IMR-90 (cell line): ENCODE data around the gene MSI2. TPM values are rescaled to one million over a fixed set of nuclear protein-coding genes. Genes with fewer than 3 reads are reported as not detected.

Source experiments
- ATAC-seq: fragments of 200-7000 bp; cut with Tn5 transposase; 2 replicates; pipeline ENCODE4 v1.9.1; 2020; ENCODE audit warnings: low read depth, mild to moderate bottlenecking, moderate library complexity
- BruUV-seq: library from RNA; stranded (reverse); fragments of 400-500 nt; replicated peaks from 2 replicates; lab custom pipeline; 2021; lab: Mats Ljungman, UMichigan
- CTCF ChIA-PET: fragments of 300-600 bp; formaldehyde crosslinking; extraction: SDS; loops from one replicate; lab custom pipeline; 2021; ENCODE audit warnings: antibody characterized with exemption; lab: Yijun Ruan, JAX
- POLR2A ChIA-PET: fragments of 300-600 bp; sonication (Branson Sonifier 250); formaldehyde crosslinking; loops from one replicate; lab custom pipeline; 2022; ENCODE audit warnings: antibody characterized with exemption; ENCODE audit not compliant: unreplicated experiment; lab: Charles Lee
- DNase-seq: peaks from one replicate; pipeline ENCODE4 v3.0.0; 2013
- H2AFZ ChIP-seq: replicated peaks from 2 replicates; pipeline ENCODE3; 2013; ENCODE audit warnings: low read length, mild to moderate bottlenecking; ENCODE audit not compliant: poor library complexity
- H2AK5ac ChIP-seq: 2 replicates; pipeline ENCODE4 v1.6.1; 2013; ENCODE audit warnings: low read depth, low read length, inconsistent platforms
- H2AK9ac ChIP-seq: replicated peaks from 2 replicates; pipeline ENCODE3; 2013; ENCODE audit warnings: mild to moderate bottlenecking, low read depth, low read length, moderate library complexity; ENCODE audit not compliant: poor library complexity
- H2BK120ac ChIP-seq: 2 replicates; pipeline ENCODE4 v1.6.1; 2013; ENCODE audit warnings: low read depth, low read length, inconsistent platforms
- H2BK15ac ChIP-seq: 3 replicates; pipeline ENCODE4 v1.6.1; 2013; ENCODE audit warnings: low read depth, low read length, inconsistent platforms
- H2BK20ac ChIP-seq: 2 replicates; pipeline ENCODE4 v1.6.1; 2013; ENCODE audit warnings: low read depth, mild to moderate bottlenecking, inconsistent platforms, low read length, moderate library complexity
- H2BK5ac ChIP-seq: 2 replicates; pipeline ENCODE4 v1.6.1; 2013; ENCODE audit warnings: mild to moderate bottlenecking, low read depth, low read length, inconsistent platforms; ENCODE audit not compliant: poor library complexity, severe bottlenecking
- H3K14ac ChIP-seq: replicated peaks from 2 replicates; pipeline ENCODE4 v1.6.1; 2013; ENCODE audit warnings: low read depth, low read length, inconsistent platforms
- H3K18ac ChIP-seq: 2 replicates; pipeline ENCODE4 v1.6.1; 2013; ENCODE audit warnings: low read depth, low read length, control low read depth
- H3K23ac ChIP-seq: 2 replicates; pipeline ENCODE4 v1.6.1; 2013; ENCODE audit warnings: low read depth, low read length, inconsistent platforms
- H3K27ac ChIP-seq: 2 replicates; pipeline ENCODE4 v1.5.1; 2013; ENCODE audit warnings: mild to moderate bottlenecking, control low read depth, low read length; ENCODE audit not compliant: insufficient read depth
- H3K27me3 ChIP-seq: 2 replicates; pipeline ENCODE4 v1.6.1; 2013; ENCODE audit warnings: low read length; ENCODE audit not compliant: control insufficient read depth, insufficient read depth
- H3K36me3 ChIP-seq: 2 replicates; pipeline ENCODE4 v1.6.1; 2013; ENCODE audit warnings: low read length, mixed read lengths; ENCODE audit not compliant: control insufficient read depth, insufficient read depth
- H3K4ac ChIP-seq: 2 replicates; pipeline ENCODE4 v1.6.1; 2013; ENCODE audit warnings: low read depth, low read length, inconsistent platforms
- H3K4me1 ChIP-seq: 2 replicates; pipeline ENCODE4 v1.6.1; 2013; ENCODE audit warnings: low read length, mixed read lengths; ENCODE audit not compliant: control insufficient read depth, insufficient read depth
- H3K4me2 ChIP-seq: 2 replicates; pipeline ENCODE4 v1.6.1; 2013; ENCODE audit warnings: low read depth, mild to moderate bottlenecking, control low read depth, low read length, moderate library complexity
- H3K4me3 ChIP-seq: 2 replicates; pipeline ENCODE4 v1.5.1; 2013; ENCODE audit warnings: low read depth, mild to moderate bottlenecking, control low read depth, low read length, moderate library complexity; ENCODE audit not compliant: insufficient read depth
- H3K56ac ChIP-seq: 2 replicates; pipeline ENCODE4 v1.6.1; 2013; ENCODE audit warnings: low read length, inconsistent platforms; ENCODE audit not compliant: insufficient read depth; ENCODE audit errors: extremely low read depth
- H3K79me1 ChIP-seq, 2 experiments: 2 replicates each; pipeline ENCODE4 v1.6.1; 2013; ENCODE audit warnings: low read length in 2 of 2, inconsistent platforms in 1 of 2, low read depth in 1 of 2
- H3K9ac ChIP-seq: 2 replicates; pipeline ENCODE4 v1.6.1; 2013; ENCODE audit warnings: low read depth, low read length, control low read depth
- H3K9me1 ChIP-seq: 2 replicates; pipeline ENCODE4 v1.6.1; 2013; ENCODE audit warnings: low read length, inconsistent platforms; ENCODE audit not compliant: insufficient read depth
- H3K9me3 ChIP-seq: 2 replicates; pipeline ENCODE4 v1.6.1; 2013; ENCODE audit warnings: low read length; ENCODE audit not compliant: control insufficient read depth, insufficient read depth
- H4K20me1 ChIP-seq: 2 replicates; pipeline ENCODE4 v1.6.1; 2013; ENCODE audit warnings: low read length, inconsistent platforms; ENCODE audit not compliant: insufficient read depth
- H4K5ac ChIP-seq: 2 replicates; pipeline ENCODE4 v1.6.1; 2013; ENCODE audit warnings: mild to moderate bottlenecking, low read depth, low read length, control low read depth
- H4K8ac ChIP-seq, 2 experiments: 2 replicates each; pipeline ENCODE4 v1.6.1; 2013; ENCODE audit warnings: low read depth in 2 of 2, low read length in 2 of 2, control low read depth in 1 of 2, inconsistent platforms in 1 of 2
- H4K91ac ChIP-seq: 2 replicates; pipeline ENCODE4 v1.6.1; 2013; ENCODE audit warnings: low read depth, low read length, inconsistent platforms; ENCODE audit not compliant: insufficient read depth
- BHLHE40 ChIP-seq: fragments of 150-350 bp; IDR thresholded peaks from 2 replicates; pipeline ENCODE4 v1.6.1; 2016; ENCODE audit warnings: mild to moderate bottlenecking, low read depth, low read length
- CHD1 ChIP-seq: IDR thresholded peaks from 2 replicates; pipeline ENCODE4 v1.6.1; 2012; ENCODE audit warnings: low read depth, low read length, improper control_type of control experiment
- FOS ChIP-seq: fragments of 150-350 bp; IDR thresholded peaks from 2 replicates; pipeline ENCODE4 v1.6.1; 2016; ENCODE audit warnings: low read depth, low read length
- MAFK ChIP-seq: IDR thresholded peaks from 2 replicates; pipeline ENCODE4 v1.6.1; 2012; ENCODE audit warnings: low read depth, low read length, improper control_type of control experiment
- MAZ ChIP-seq: IDR thresholded peaks from 2 replicates; pipeline ENCODE4 v1.6.1; 2012; ENCODE audit warnings: low read depth, mild to moderate bottlenecking, low read length, improper control_type of control experiment, moderate library complexity, borderline replicate concordance
- MXI1 ChIP-seq: IDR thresholded peaks from 2 replicates; pipeline ENCODE4 v1.6.1; 2012; ENCODE audit warnings: low read depth, mild to moderate bottlenecking, low read length, moderate library complexity, borderline replicate concordance
- NFE2L2 ChIP-seq: fragments of 150-350 bp; IDR thresholded peaks from 2 replicates; pipeline ENCODE4 v1.6.1; 2016; ENCODE audit warnings: low read depth, mild to moderate bottlenecking, low read length
- POLR2A ChIP-seq: IDR thresholded peaks from 2 replicates; pipeline ENCODE4 v1.6.1; 2012; ENCODE audit warnings: mild to moderate bottlenecking, low read depth, low read length
- RAD21 ChIP-seq: IDR thresholded peaks from 2 replicates; pipeline ENCODE4 v1.6.1; 2012; ENCODE audit warnings: low read length, improper control_type of control experiment
- RCOR1 ChIP-seq: IDR thresholded peaks from 2 replicates; pipeline ENCODE4 v1.6.1; 2012; ENCODE audit warnings: mild to moderate bottlenecking, low read length, improper control_type of control experiment; ENCODE audit not compliant: insufficient replicate concordance
- WGBS, 2 experiments: methylation state at CpG; one replicate each; pipeline versions ENCODE4 v1.1.5 to v1.1.7; 2013; ENCODE audit warnings: missing lambda C conversion rate in 2 of 2; ENCODE audit not compliant: insufficient read length in 1 of 2; ENCODE audit errors: extremely low coverage in 2 of 2; 5-methylcytosine and 5-hydroxymethylcytosine counted together
- dilution Hi-C: fragments of 300-500 bp; cut with HindIII; formaldehyde crosslinking; loops from one replicate; pipeline ENCODE4 v1.14.3; 2018; ENCODE audit warnings: low sequenced_read_pairs; ENCODE audit not compliant: unreplicated experiment
- in situ Hi-C: fragments of 300-500 bp; cut with MboI; formaldehyde crosslinking; loops from 3 replicates; pipeline ENCODE4 v1.14.3; 2019; ENCODE audit warnings: low sequenced_read_pairs, inconsistent platforms, mixed read lengths
- intact Hi-C: fragments of 100-400 bp; cut with micrococcal nuclease; formaldehyde crosslinking; loops from 2 replicates; pipeline ENCODE4 v1.10.0; 2022
- polyA plus RNA-seq, 3 experiments: library from polyadenylated mRNA; depleted of rRNA; stranded (reverse); fragments of >200 nt; gene quantifications; 2 replicates each; pipeline ENCODE4 v1.2.3, GENCODE V29; 2012; ENCODE audit warnings: low replicate concordance in 1 of 3
- total RNA-seq: library from RNA; depleted of rRNA; stranded (reverse); fragments of >200 nt; gene quantifications from 2 replicates; pipeline ENCODE4 v1.2.3, GENCODE V29; 2012

MSI2 gene
- total and polyA plus RNA-seq, 2 of the 4 experiments (the other 2 are of a cell fraction) = 13.0 to 16.0 TPM

DNA sequence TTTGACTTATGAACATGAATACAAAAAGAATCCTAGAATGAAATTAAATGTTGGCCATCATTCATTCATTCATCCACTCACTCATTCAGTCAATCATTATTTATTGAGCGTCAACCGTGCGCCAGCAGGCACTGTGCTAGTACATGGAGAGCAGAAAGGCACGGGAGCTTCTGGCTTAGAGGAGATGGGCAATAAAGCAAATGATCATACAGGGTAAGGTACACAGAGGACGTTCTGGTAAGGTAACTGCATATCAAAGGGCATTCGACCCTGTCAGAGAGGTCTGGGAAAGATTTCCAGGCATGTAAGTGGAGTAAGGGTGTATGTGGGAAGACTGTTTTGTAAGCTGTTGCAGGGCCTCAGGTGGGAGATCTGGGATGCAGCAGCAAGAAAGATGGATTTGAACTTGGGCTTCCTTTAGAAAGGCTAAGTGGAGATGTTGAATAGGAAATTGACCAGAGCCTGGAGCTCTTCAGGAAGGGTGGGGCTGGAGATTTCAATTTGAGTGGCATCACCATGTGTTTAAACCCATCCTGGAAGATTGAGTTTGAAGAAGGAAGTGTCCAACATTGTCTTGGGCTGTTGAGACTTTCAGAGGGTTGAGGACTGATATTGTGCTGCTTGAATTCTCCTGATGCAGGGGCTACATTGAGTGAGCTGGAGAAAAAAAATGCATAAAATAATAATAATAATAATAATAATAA is 2.8 kb upstream of the MSI2 start:
- no peak overlapping the region for H3K56ac ChIP-seq
- in situ Hi-C loops = loop anchor here (5.0 kb wide), 1 partner anchor 414 kb away; no protein-coding TSS in a partner anchor
- no TSS peak for BruUV-seq

More for the DNA sequence above, 2.8 kb upstream of the MSI2 start:
- no peak overlapping the region for H2AK5ac ChIP-seq
- no peaks in the 10 kb centered on the region for H4K20me1 ChIP-seq
- no peaks in the 10 kb centered on the region for H3K9me1 ChIP-seq
- peaks cover 8 to 9% of the 10 kb centered on the region in 2 experiments for H3K79me1 ChIP-seq
- POLR2A ChIA-PET = no interaction called here
- H2BK20ac ChIP-seq = no peak overlapping the region
- no peaks in the 10 kb centered on the region; the same call in 1 of the 2 replicates for H3K4me1 ChIP-seq
- no peak overlapping the region for H2BK5ac ChIP-seq
- CTCF ChIA-PET = interaction anchor here (2.8 kb wide), 1 partner anchor 10 kb away, joined by 15 read pairs; no protein-coding TSS in a partner anchor
- no peak overlapping the region for H4K91ac ChIP-seq
- dilution Hi-C loops = no loop called here
- intact Hi-C loops = no loop called here
- no peak overlapping the region for H4K8ac ChIP-seq
- H3K18ac ChIP-seq = no peak overlapping the region
- ATAC-seq (no peak), DNase-seq (no peak)
- no peak overlapping the region for H4K5ac ChIP-seq
- WGBS, 2 experiments = 8% methylated on average over 2 of the region's 6 CpGs; no CpG with 5 or more reads in 1 of the 2 experiments
- no peak overlapping the region for H3K9ac ChIP-seq
- no peak overlapping the region for H3K4me2 ChIP-seq
- TF ChIP-seq MXI1 (no peak), CHD1 (no peak), BHLHE40 (no peak), NFE2L2 (no peak), MAFK (no peak), RAD21 (no peak), RCOR1 (no peak), POLR2A (no peak), MAZ (no peak), FOS (no peak)
- H3K14ac ChIP-seq = no peak overlapping the region
- H3K4ac ChIP-seq = no peak overlapping the region
- H2BK15ac ChIP-seq = no peak overlapping the region
- H3K9me3 ChIP-seq = no peaks in the 10 kb centered on the region; the same call in none of the 2 replicates
- H3K23ac ChIP-seq = no peak overlapping the region
- no peak overlapping the region for H3K4me3 ChIP-seq
- H3K36me3 ChIP-seq = no peaks in the 10 kb centered on the region
- H3K27me3 ChIP-seq = peaks cover 5% of the 10 kb centered on the region
- H2AK9ac ChIP-seq = no peak overlapping the region
- no peak overlapping the region for H3K27ac ChIP-seq
- no peak overlapping the region for H2AFZ ChIP-seq
- H2BK120ac ChIP-seq = no peak overlapping the region
